Natural killer cell (primary cell): ENCODE data around the gene FRAT1. TPM values are rescaled to one million over a fixed set of nuclear protein-coding genes. Genes with fewer than 3 reads are reported as not detected.

Experiments
- ATAC-seq, 3 donors: fragments of 150-1000 bp in 2 of 3; fragments of 200-7000 bp in 1 of 3; cut with Tn5 transposase; 1 replicate in 1 of 3; 2 replicates in 2 of 3; pipeline ENCODE4 v1.10.0; 2021; ENCODE audit warnings: mild to moderate bottlenecking in 2 of 3, moderate library complexity in 2 of 3
- DNase-seq, 2 donors: peaks; one replicate each; pipeline versions ENCODE4 v3.0.0 to v3.0.0-alpha.2; 2013 to 2021; ENCODE audit warnings: mixed read lengths in 1 of 2
- H3K27ac ChIP-seq: one replicate; pipeline ENCODE4 v1.5.1; 2013; ENCODE audit warnings: mild to moderate bottlenecking, low read length
- H3K27me3 ChIP-seq: one replicate; pipeline ENCODE4 v1.6.1; 2013; ENCODE audit warnings: low read length; ENCODE audit not compliant: control insufficient read depth, insufficient read depth
- H3K36me3 ChIP-seq: one replicate; pipeline ENCODE4 v1.6.1; 2013; ENCODE audit warnings: low read length; ENCODE audit not compliant: control insufficient read depth, insufficient read depth
- H3K4me1 ChIP-seq: one replicate; pipeline ENCODE4 v1.6.1; 2013; ENCODE audit warnings: low read length; ENCODE audit not compliant: control insufficient read depth, insufficient read depth
- H3K4me3 ChIP-seq: one replicate; pipeline ENCODE4 v1.5.1; 2013; ENCODE audit warnings: low read length
- H3K9me3 ChIP-seq: one replicate; pipeline ENCODE4 v1.6.1; 2013; ENCODE audit warnings: low read length; ENCODE audit not compliant: control insufficient read depth, insufficient read depth
- H3K27ac Mint-ChIP-seq, 2 donors: one replicate each; pipeline ENCODE4 v1.8.0; 2022; ENCODE audit warnings: mild to moderate bottlenecking in 2 of 2, mixed read lengths in 2 of 2, moderate library complexity in 1 of 2
- H3K27me3 Mint-ChIP-seq, 2 donors: one replicate each; pipeline ENCODE4 v1.8.0; 2022; ENCODE audit warnings: low read depth in 2 of 2, mixed read lengths in 2 of 2
- H3K36me3 Mint-ChIP-seq: one replicate; pipeline ENCODE4 v1.8.0; 2022; ENCODE audit warnings: mixed read lengths
- H3K4me1 Mint-ChIP-seq, 2 donors: one replicate each; pipeline ENCODE4 v1.8.0; 2022; ENCODE audit warnings: mixed read lengths in 2 of 2
- H3K4me3 Mint-ChIP-seq: one replicate; pipeline ENCODE4 v1.8.0; 2022; ENCODE audit warnings: mild to moderate bottlenecking, moderate library complexity, mixed read lengths
- H3K9me3 Mint-ChIP-seq, 2 donors: one replicate each; pipeline ENCODE4 v1.8.0; 2022; ENCODE audit warnings: mixed read lengths in 2 of 2
- CTCF ChIP-seq: fragments of 200-600 bp; IDR thresholded peaks from one replicate; pipeline ENCODE4 v1.8.0; 2022; ENCODE audit warnings: antibody characterized with exemption
- WGBS: methylation state at CpG from one replicate; pipeline ENCODE4 v1.1.7; 2013; ENCODE audit warnings: missing lambda C conversion rate; ENCODE audit not compliant: insufficient coverage; 5-methylcytosine and 5-hydroxymethylcytosine counted together
- intact Hi-C: fragments of 100-400 bp; cut with micrococcal nuclease; formaldehyde crosslinking; loops from one replicate; pipeline ENCODE4 v1.14.2; 2022
- total RNA-seq, 4 donors: library from RNA; stranded (reverse); fragments of 120-200 nt in 1 of 4; gene quantifications; one replicate each; pipeline versions ENCODE4 v1.2.3 to v1.2.4, GENCODE V29; 2013 to 2022

FRAT1 gene
- total RNA-seq, 3 donors from 2014 or later (not counting 1 experiment from before 2014, with no cell fraction given) = 26.0 to 45.0 (median 32.1) TPM

- DNase-seq (peak; percentile 32 to 62), ATAC-seq (peak; percentile 14 to 40 (median 33))
- H3K4me3 ChIP-seq = peak overlapping the region; percentile 69
- no peaks in the 10 kb centered on the region for H3K9me3 Mint-ChIP-seq
- H3K27me3 Mint-ChIP-seq = no peaks in the 10 kb centered on the region
- H3K9me3 ChIP-seq = no peaks in the 10 kb centered on the region
- intact Hi-C loops = loop anchor here (2.0 to 10.0 kb wide), 4 partner anchors 23 to 71 kb away; partner anchors contain the start of genes ARHGAP19 and RRP12
- no peaks in the 10 kb centered on the region for H3K36me3 ChIP-seq
- under 1% methylated on average over 89 of the region's 89 CpGs for WGBS
- peaks cover 2% of the 10 kb centered on the region for H3K27me3 ChIP-seq
- peak overlapping the region; percentile 95 for H3K4me3 Mint-ChIP-seq
- no peaks in the 10 kb centered on the region for H3K36me3 Mint-ChIP-seq
- peak overlapping the region; percentile 85 for H3K27ac Mint-ChIP-seq
- H3K4me1 ChIP-seq = peaks cover 32% of the 10 kb centered on the region
- no peak for TF ChIP-seq CTCF
- peaks cover 24 to 39% of the 10 kb centered on the region in 2 donors for H3K4me1 Mint-ChIP-seq
- peak overlapping the region; percentile 47 for H3K27ac ChIP-seq
Observed at GRCh38 chr10:97333601-97334369, 14.7 kb downstream of the FRAT1 start.

- H3K27ac Mint-ChIP-seq = peak within 1 kb of the TSS; percentile 85
- TF ChIP-seq CTCF = no peak
- H3K36me3 Mint-ChIP-seq = no peaks in the 10 kb centered on the region
- peak; percentile 89 to 95 (median 91) for ATAC-seq
- DNase-seq = peak; percentile 89 to 94
- H3K4me3 ChIP-seq = peak within 1 kb of the TSS; percentile 69
- H3K27me3 ChIP-seq = peaks cover 2% of the 10 kb centered on the region
- no peaks in the 10 kb centered on the region for H3K36me3 ChIP-seq
- no peaks in the 10 kb centered on the region for H3K9me3 ChIP-seq
- peaks cover 0 to 2% of the 10 kb centered on the region in 2 donors for H3K27me3 Mint-ChIP-seq
- H3K9me3 Mint-ChIP-seq = no peaks in the 10 kb centered on the region
- H3K4me1 ChIP-seq = peaks cover 32% of the 10 kb centered on the region
- under 1% methylated on average over 93 of the region's 103 CpGs for WGBS
- intact Hi-C loops = loop anchor here (2.0 to 10.0 kb wide), 4 partner anchors 22 to 70 kb away; partner anchors contain the start of genes ARHGAP19 and RRP12
- H3K4me3 Mint-ChIP-seq = peak within 1 kb of the TSS; percentile 95
- peak within 1 kb of the TSS; percentile 100 for H3K27ac ChIP-seq
- H3K4me1 Mint-ChIP-seq = peaks cover 24 to 35% of the 10 kb centered on the region in 2 donors
Observed at GRCh38 chr10:97334370-97335175, 15.5 kb downstream of the FRAT1 start, which contains the start of gene FRAT2. Gene FRAT2 (minus strand): TSS chr10:97334729. CDS start chr10:97334572, 157 bp downstream.

- Mint-ChIP-seq H3K27ac (peak overlapping the region; percentile 71 to 83), H3K36me3 (no peaks in the 10 kb centered on the region), H3K4me3 (peak overlapping the region; percentile 70), H3K9me3 (no peaks in the 10 kb centered on the region), H3K27me3 (peaks cover 0 to 2% of the 10 kb centered on the region in 2 donors), H3K4me1 (peaks cover 24 to 29% of the 10 kb centered on the region in 2 donors)
- Histone ChIP-seq H3K27me3 (peaks cover 2% of the 10 kb centered on the region), H3K9me3 (no peaks in the 10 kb centered on the region), H3K27ac (peak overlapping the region; percentile 40), H3K36me3 (no peaks in the 10 kb centered on the region), H3K4me3 (peak overlapping the region; percentile 69), H3K4me1 (peaks cover 32% of the 10 kb centered on the region)
- DNase-seq = no peak
- 12% methylated on average over 20 of the region's 25 CpGs for WGBS
- TF ChIP-seq CTCF = no peak
- intact Hi-C loops = loop anchor here (2.0 to 10.0 kb wide), 3 partner anchors 22 to 70 kb away; partner anchors contain the start of genes ARHGAP19 and RRP12
- ATAC-seq = no peak
Observed at GRCh38 chr10:97335188-97335619, 16.1 kb downstream of the FRAT1 start.
